Panc1 (cell line): Measurements from ENCODE around the gene HOXB3.

ENCODE experiments used
- POLR2AphosphoS5 ChIP-seq: IDR thresholded peaks from 2 replicates; pipeline ENCODE4 v1.6.1; 2012; ENCODE audit warnings: mild to moderate bottlenecking, low read depth, low read length, moderate library complexity
- SIN3A ChIP-seq: IDR thresholded peaks from 2 replicates; pipeline ENCODE4 v1.6.1; 2012; ENCODE audit warnings: low read depth, mild to moderate bottlenecking, low read length, moderate library complexity, borderline replicate concordance; ENCODE audit not compliant: insufficient read depth
- TCF7L2 ChIP-seq: IDR thresholded peaks from 2 replicates; pipeline ENCODE4 v1.6.1; 2011; ENCODE audit warnings: mild to moderate bottlenecking, low read depth, low read length, inconsistent platforms
- TF ChIP-seq, protein P1 (sequence below): fragments of 450-650 bp; IDR thresholded peaks from 2 replicates; pipeline ENCODE4 v1.5.1; 2017; ENCODE audit warnings: mild to moderate bottlenecking
- TF ChIP-seq, protein P2 (sequence below), 2 experiments: IDR thresholded peaks; 2 replicates each; pipeline ENCODE4 v1.6.1; 2011 to 2012; ENCODE audit warnings: low read depth in 2 of 2, control low read depth in 1 of 2, low read length in 1 of 2, mild to moderate bottlenecking in 1 of 2, moderate library complexity in 1 of 2; ENCODE audit not compliant: insufficient read depth in 1 of 2

DNA sequence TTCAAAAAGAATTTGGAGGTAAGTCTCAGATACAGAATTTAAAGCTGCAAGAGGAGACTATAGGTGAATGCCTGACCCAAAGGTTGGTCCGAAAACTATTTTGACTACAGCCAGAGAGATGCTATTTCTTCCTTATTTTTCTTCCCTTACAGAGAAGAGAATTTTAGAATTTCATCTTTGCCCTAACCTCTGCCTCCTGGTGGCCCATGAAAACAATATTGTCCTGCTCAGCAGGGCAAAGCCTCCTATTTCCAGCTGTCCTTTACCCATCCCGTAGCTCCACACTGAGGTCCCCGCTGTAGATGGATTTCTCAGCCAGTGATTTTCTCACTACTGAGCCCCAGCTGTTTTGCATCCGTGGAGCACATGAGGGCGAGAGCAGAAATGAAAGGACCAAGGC lies 83.8 kb downstream of the HOXB3 start:
- TF ChIP-seq, protein P1, sequence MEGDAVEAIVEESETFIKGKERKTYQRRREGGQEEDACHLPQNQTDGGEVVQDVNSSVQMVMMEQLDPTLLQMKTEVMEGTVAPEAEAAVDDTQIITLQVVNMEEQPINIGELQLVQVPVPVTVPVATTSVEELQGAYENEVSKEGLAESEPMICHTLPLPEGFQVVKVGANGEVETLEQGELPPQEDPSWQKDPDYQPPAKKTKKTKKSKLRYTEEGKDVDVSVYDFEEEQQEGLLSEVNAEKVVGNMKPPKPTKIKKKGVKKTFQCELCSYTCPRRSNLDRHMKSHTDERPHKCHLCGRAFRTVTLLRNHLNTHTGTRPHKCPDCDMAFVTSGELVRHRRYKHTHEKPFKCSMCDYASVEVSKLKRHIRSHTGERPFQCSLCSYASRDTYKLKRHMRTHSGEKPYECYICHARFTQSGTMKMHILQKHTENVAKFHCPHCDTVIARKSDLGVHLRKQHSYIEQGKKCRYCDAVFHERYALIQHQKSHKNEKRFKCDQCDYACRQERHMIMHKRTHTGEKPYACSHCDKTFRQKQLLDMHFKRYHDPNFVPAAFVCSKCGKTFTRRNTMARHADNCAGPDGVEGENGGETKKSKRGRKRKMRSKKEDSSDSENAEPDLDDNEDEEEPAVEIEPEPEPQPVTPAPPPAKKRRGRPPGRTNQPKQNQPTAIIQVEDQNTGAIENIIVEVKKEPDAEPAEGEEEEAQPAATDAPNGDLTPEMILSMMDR, result no peak
- TF ChIP-seq, protein P2, sequence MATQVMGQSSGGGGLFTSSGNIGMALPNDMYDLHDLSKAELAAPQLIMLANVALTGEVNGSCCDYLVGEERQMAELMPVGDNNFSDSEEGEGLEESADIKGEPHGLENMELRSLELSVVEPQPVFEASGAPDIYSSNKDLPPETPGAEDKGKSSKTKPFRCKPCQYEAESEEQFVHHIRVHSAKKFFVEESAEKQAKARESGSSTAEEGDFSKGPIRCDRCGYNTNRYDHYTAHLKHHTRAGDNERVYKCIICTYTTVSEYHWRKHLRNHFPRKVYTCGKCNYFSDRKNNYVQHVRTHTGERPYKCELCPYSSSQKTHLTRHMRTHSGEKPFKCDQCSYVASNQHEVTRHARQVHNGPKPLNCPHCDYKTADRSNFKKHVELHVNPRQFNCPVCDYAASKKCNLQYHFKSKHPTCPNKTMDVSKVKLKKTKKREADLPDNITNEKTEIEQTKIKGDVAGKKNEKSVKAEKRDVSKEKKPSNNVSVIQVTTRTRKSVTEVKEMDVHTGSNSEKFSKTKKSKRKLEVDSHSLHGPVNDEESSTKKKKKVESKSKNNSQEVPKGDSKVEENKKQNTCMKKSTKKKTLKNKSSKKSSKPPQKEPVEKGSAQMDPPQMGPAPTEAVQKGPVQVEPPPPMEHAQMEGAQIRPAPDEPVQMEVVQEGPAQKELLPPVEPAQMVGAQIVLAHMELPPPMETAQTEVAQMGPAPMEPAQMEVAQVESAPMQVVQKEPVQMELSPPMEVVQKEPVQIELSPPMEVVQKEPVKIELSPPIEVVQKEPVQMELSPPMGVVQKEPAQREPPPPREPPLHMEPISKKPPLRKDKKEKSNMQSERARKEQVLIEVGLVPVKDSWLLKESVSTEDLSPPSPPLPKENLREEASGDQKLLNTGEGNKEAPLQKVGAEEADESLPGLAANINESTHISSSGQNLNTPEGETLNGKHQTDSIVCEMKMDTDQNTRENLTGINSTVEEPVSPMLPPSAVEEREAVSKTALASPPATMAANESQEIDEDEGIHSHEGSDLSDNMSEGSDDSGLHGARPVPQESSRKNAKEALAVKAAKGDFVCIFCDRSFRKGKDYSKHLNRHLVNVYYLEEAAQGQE (IDR thresholded peaks at IDR 0.05; ENCODE audit: insufficient read depth in 1 of 2, low read depth in 2 of 2, low read length in 1 of 2), result no peak
- no peak for TF ChIP-seq POLR2AphosphoS5
- no peak for TF ChIP-seq TCF7L2
- TF ChIP-seq SIN3A, result no peak
